K562 (cell line): ENCODE data around the gene TNIK. TPM values are rescaled to one million over a fixed set of nuclear protein-coding genes. Genes with fewer than 3 reads are reported as not detected.

Experiments used
- ATAC-seq: fragments of 200-7000 bp; cut with Tn5 transposase; 3 replicates; pipeline ENCODE4 v1.9.1; 2020; ENCODE audit warnings: moderate library complexity
- BruUV-seq: library from RNA; stranded (reverse); fragments of 400-500 nt; replicated peaks from 2 replicates; lab custom pipeline; 2021; lab: Mats Ljungman, UMichigan
- CTCF ChIA-PET: fragments of 300-600 bp; formaldehyde crosslinking; extraction: SDS; loops from one replicate; lab custom pipeline; 2021; ENCODE audit warnings: low intra/inter-chr PET ratio; lab: Yijun Ruan, JAX
- POLR2A ChIA-PET: fragments of 300-600, 350-650 bp; sonication (Branson Sonifier 250); formaldehyde crosslinking; extraction: SDS; loops from one replicate; lab custom pipeline; 2021; ENCODE audit warnings: antibody characterized with exemption, inconsistent platforms; lab: Yijun Ruan, JAX
- DNase-seq, 4 experiments: peaks; one replicate each; pipeline versions ENCODE4 v3.0.0 to v3.0.0-alpha.2; 2011 to 2018; ENCODE audit warnings: low spot score in 3 of 4, mixed read lengths in 3 of 4; ENCODE audit errors: extremely low read depth in 1 of 4
- FAIRE-seq: peaks from 2 replicates; lab custom pipeline; 2011; peaks lifted over from hg19 to GRCh38; lab: Jason Lieb, UNC
- H2AFZ ChIP-seq: 2 replicates; pipeline ENCODE4 v1.6.0; 2011; ENCODE audit warnings: low read depth, low read length, control low read depth, inconsistent platforms
- H3K27ac ChIP-seq: fragments of 200-600 bp; 3 replicates; pipeline ENCODE4 v1.8.0; 2011; ENCODE audit warnings: low read depth, mild to moderate bottlenecking, control low read depth, inconsistent platforms, low read length, moderate library complexity, mixed read lengths; ENCODE audit errors: extremely low read depth
- H3K27me3 ChIP-seq, 2 experiments: fragments of 300-600 bp in 1 of 2; 2 replicates in 1 of 2; 3 replicates in 1 of 2; pipeline versions ENCODE4 v1.6.0 to v1.8.0; 2011; ENCODE audit warnings: inconsistent platforms in 2 of 2, low read length in 2 of 2, mild to moderate bottlenecking in 1 of 2, mixed read lengths in 1 of 2, moderate library complexity in 1 of 2; ENCODE audit not compliant: control insufficient read depth in 2 of 2, insufficient read depth in 2 of 2
- H3K36me3 ChIP-seq: fragments of 300-600 bp; 3 replicates; pipeline ENCODE4 v1.8.0; 2011; ENCODE audit warnings: mild to moderate bottlenecking, low read length, inconsistent platforms; ENCODE audit not compliant: control insufficient read depth, insufficient read depth
- H3K4me1 ChIP-seq, 2 experiments: fragments of 200-600 bp in 1 of 2; replicated peaks in 1 of 2; 2 replicates in 1 of 2; 3 replicates in 1 of 2; pipeline versions ENCODE4 v1.5.1 to v1.8.0; 2011; ENCODE audit warnings: inconsistent platforms in 2 of 2, low read length in 2 of 2, mild to moderate bottlenecking in 1 of 2, mixed read lengths in 1 of 2, moderate library complexity in 1 of 2; ENCODE audit not compliant: control insufficient read depth in 2 of 2, insufficient read depth in 2 of 2
- H3K4me2 ChIP-seq: 2 replicates; pipeline ENCODE4 v1.6.1; 2011; ENCODE audit warnings: low read length, control low read depth, inconsistent platforms, mixed read lengths; ENCODE audit not compliant: insufficient read depth
- H3K4me3 ChIP-seq: fragments of 200-600 bp; sonication (generic), shearing (Covaris generic); 2 replicates; pipeline ENCODE4 v1.5.1; 2016; ENCODE audit warnings: control low read depth, inconsistent platforms
- H3K79me2 ChIP-seq: fragments of 200-600 bp; 3 replicates; pipeline ENCODE4 v1.8.0; 2011; ENCODE audit warnings: low read length, inconsistent platforms; ENCODE audit not compliant: control insufficient read depth, insufficient read depth
- H3K9ac ChIP-seq, 2 experiments: 2 replicates each; pipeline versions ENCODE4 v1.6.0 to v1.6.1; 2011; ENCODE audit warnings: low read depth in 2 of 2, low read length in 2 of 2, control low read depth in 1 of 2, inconsistent platforms in 1 of 2, mild to moderate bottlenecking in 1 of 2, mixed read lengths in 1 of 2; ENCODE audit not compliant: insufficient read depth in 1 of 2
- H3K9me1 ChIP-seq: one replicate; pipeline ENCODE4 v1.6.0; 2011; ENCODE audit warnings: inconsistent platforms, mild to moderate bottlenecking, low read length, moderate library complexity; ENCODE audit not compliant: control insufficient read depth, insufficient read depth
- H3K9me3 ChIP-seq: replicated peaks from 2 replicates; pipeline ENCODE4 v1.5.1; 2011; ENCODE audit warnings: low read depth, low read length, inconsistent platforms; ENCODE audit not compliant: control insufficient read depth, insufficient read depth
- H4K20me1 ChIP-seq: replicated peaks from 2 replicates; pipeline ENCODE4 v1.6.1; 2011; ENCODE audit warnings: low read length, inconsistent platforms, mixed read lengths; ENCODE audit not compliant: control insufficient read depth, insufficient read depth
- FOXA3 ChIP-seq, 2 experiments: fragments of 450-650 bp in 1 of 2; sonication (generic) in 1 of 2; formaldehyde crosslinking; IDR thresholded peaks in 1 of 2; conservative IDR thresholded peaks in 1 of 2; 2 replicates each; pipeline versions ENCODE4 v1.4.0 to v1.8.0; 2020 to 2022; ENCODE audit warnings: mild to moderate bottlenecking in 2 of 2, missing genetic modification reagents in 1 of 2
- SIN3B ChIP-seq: fragments of 450-650 bp; IDR thresholded peaks from 2 replicates; pipeline ENCODE4 v1.6.1; 2017; ENCODE audit warnings: low read depth, mild to moderate bottlenecking, moderate library complexity
- ZNF263 ChIP-seq: sonication (generic); formaldehyde crosslinking; IDR thresholded peaks from 2 replicates; pipeline ENCODE4 v1.8.0; 2022; ENCODE audit warnings: mild to moderate bottlenecking, missing genetic modification reagents, borderline replicate concordance
- ZNF696 ChIP-seq: fragments of 250-450 bp; sonication (Bioruptor Pico); conservative IDR thresholded peaks from 2 replicates; pipeline ENCODE4 v1.4.0; 2020; ENCODE audit warnings: mild to moderate bottlenecking, moderate library complexity
- ZNF780A ChIP-seq: fragments of 250-450 bp; sonication (Bioruptor Pico); IDR thresholded peaks from 2 replicates; pipeline ENCODE4 v1.5.0; 2021; ENCODE audit warnings: mild to moderate bottlenecking
- WGBS: fragments of 100-300 bp; shearing (Covaris generic); methylation state at CpG from one replicate; pipeline ENCODE4 v1.1.6; 2016; ENCODE audit warnings: low coverage, mixed read lengths; ENCODE audit not compliant: insufficient coverage; ENCODE audit errors: missing lambda C conversion rate; 5-methylcytosine and 5-hydroxymethylcytosine counted together
- in situ Hi-C: fragments of 300-500 bp; cut with MboI; formaldehyde crosslinking; loops from 4 replicates; pipeline ENCODE4 v1.15.0; 2018; ENCODE audit warnings: inconsistent platforms, mixed read lengths
- intact Hi-C: fragments of 100-400 bp; cut with micrococcal nuclease; formaldehyde crosslinking; loops from 2 replicates; pipeline ENCODE4 v1.14.2; 2022
- polyA plus RNA-seq, 8 experiments: library from polyadenylated mRNA; depleted of rRNA in 4 of 8; stranded (reverse) in 5 of 8; unstranded in 3 of 8; fragments of >200 nt; fragmentation: Nextera tagmentation in 2 of 8; fragmentation: Illumina TruSeq in 1 of 8; extraction: Ambion mirVana in 2 of 8; extraction: Trizol in 1 of 8; gene quantifications; 2 replicates each; pipeline versions ENCODE4 v1.2.1 to v1.2.3, GENCODE V29; 2011 to 2014; ENCODE audit warnings: inconsistent platforms in 1 of 8, missing spikeins in 1 of 8
- total RNA-seq, 7 experiments: library from RNA; depleted of rRNA in 6 of 7; stranded (reverse); fragments of >200 nt in 6 of 7; fragmentation: Illumina TruSeq in 2 of 7; extraction: Trizol in 2 of 7; gene quantifications; 2 replicates each; pipeline versions ENCODE4 v1.2.1 to v1.2.3, GENCODE V29; 2011 to 2021; ENCODE audit warnings: low replicate concordance in 1 of 7
- TF ChIP-seq, protein P1 (sequence below): fragments of 450-650 bp; formaldehyde crosslinking; IDR thresholded peaks from 2 replicates; pipeline ENCODE4 v1.4.0; 2022; ENCODE audit warnings: mild to moderate bottlenecking, moderate library complexity
- TF ChIP-seq, protein P2 (sequence below): fragments of 450-650 bp; IDR thresholded peaks from 2 replicates; pipeline ENCODE4 v1.6.1; 2017; ENCODE audit warnings: antibody characterized with exemption, mild to moderate bottlenecking

The TNIK gene
- total and polyA plus RNA-seq, 9 of the 15 experiments (the other 6 are each of a cell fraction or from before 2014, with no cell fraction given) = 6.6 to 39.0 (median 24.7) TPM

- Histone ChIP-seq H3K79me2 (peaks cover 22% of the 10 kb centered on the region; the same call in 2 of the 3 replicates), H3K4me3 (no peak overlapping the region), H3K4me2 (no peak overlapping the region), H3K27ac (no peak overlapping the region), H3K9me3 (no peaks in the 10 kb centered on the region), H4K20me1 (peaks cover 3% of the 10 kb centered on the region), H3K9ac (no peak overlapping the region), H3K4me1 (peaks cover 4 to 23% of the 10 kb centered on the region in 2 experiments; a peak in 4 of 5 replicates), H3K9me1 (no peaks in the 10 kb centered on the region), H3K36me3 (no peaks in the 10 kb centered on the region; the same call in 2 of the 3 replicates), H3K27me3 (no peaks in the 10 kb centered on the region), H2AFZ (no peak overlapping the region)
- WGBS = 62% methylated on average over 2 of the region's 2 CpGs
- FAIRE-seq = peak; percentile 6
- intact Hi-C loops = no loop called here
- DNase-seq = no peak
- in situ Hi-C loops = no loop called here
- POLR2A ChIA-PET = no interaction called here
- CTCF ChIA-PET = no interaction called here
- no TSS peak for BruUV-seq
- ATAC-seq = no peak
- TF ChIP-seq, protein P1, sequence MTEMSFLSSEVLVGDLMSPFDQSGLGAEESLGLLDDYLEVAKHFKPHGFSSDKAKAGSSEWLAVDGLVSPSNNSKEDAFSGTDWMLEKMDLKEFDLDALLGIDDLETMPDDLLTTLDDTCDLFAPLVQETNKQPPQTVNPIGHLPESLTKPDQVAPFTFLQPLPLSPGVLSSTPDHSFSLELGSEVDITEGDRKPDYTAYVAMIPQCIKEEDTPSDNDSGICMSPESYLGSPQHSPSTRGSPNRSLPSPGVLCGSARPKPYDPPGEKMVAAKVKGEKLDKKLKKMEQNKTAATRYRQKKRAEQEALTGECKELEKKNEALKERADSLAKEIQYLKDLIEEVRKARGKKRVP (CRISPR knock-in tag) = no peak
- TF ChIP-seq ZNF263 (CRISPR knock-in tag) = no peak
- TF ChIP-seq FOXA3 (CRISPR knock-in tag; conservative IDR thresholded peaks at IDR 0.05 in 1 of 2, IDR thresholded peaks at IDR 0.05 in 1 of 2) = peak in 1 of 2 experiments; percentile 65; a peak in 1 of 4 replicates
- TF ChIP-seq, protein P2, sequence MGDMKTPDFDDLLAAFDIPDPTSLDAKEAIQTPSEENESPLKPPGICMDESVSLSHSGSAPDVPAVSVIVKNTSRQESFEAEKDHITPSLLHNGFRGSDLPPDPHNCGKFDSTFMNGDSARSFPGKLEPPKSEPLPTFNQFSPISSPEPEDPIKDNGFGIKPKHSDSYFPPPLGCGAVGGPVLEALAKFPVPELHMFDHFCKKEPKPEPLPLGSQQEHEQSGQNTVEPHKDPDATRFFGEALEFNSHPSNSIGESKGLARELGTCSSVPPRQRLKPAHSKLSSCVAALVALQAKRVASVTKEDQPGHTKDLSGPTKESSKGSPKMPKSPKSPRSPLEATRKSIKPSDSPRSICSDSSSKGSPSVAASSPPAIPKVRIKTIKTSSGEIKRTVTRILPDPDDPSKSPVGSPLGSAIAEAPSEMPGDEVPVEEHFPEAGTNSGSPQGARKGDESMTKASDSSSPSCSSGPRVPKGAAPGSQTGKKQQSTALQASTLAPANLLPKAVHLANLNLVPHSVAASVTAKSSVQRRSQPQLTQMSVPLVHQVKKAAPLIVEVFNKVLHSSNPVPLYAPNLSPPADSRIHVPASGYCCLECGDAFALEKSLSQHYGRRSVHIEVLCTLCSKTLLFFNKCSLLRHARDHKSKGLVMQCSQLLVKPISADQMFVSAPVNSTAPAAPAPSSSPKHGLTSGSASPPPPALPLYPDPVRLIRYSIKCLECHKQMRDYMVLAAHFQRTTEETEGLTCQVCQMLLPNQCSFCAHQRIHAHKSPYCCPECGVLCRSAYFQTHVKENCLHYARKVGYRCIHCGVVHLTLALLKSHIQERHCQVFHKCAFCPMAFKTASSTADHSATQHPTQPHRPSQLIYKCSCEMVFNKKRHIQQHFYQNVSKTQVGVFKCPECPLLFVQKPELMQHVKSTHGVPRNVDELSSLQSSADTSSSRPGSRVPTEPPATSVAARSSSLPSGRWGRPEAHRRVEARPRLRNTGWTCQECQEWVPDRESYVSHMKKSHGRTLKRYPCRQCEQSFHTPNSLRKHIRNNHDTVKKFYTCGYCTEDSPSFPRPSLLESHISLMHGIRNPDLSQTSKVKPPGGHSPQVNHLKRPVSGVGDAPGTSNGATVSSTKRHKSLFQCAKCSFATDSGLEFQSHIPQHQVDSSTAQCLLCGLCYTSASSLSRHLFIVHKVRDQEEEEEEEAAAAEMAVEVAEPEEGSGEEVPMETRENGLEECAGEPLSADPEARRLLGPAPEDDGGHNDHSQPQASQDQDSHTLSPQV = no peak
- no peak for TF ChIP-seq ZNF696 (CRISPR knock-in tag)
- no peak for TF ChIP-seq SIN3B
- TF ChIP-seq ZNF780A (CRISPR knock-in tag) = no peak
These were observed 107.7 kb downstream of the TNIK start for GRCh38 chr3:171352387-171352935.
